Endothelial cell of umbilical vein (primary cell): Measurements from ENCODE around the gene PITPNM2. TPM values are rescaled to one million over a fixed set of nuclear protein-coding genes. Genes with fewer than 3 reads are reported as not detected.

ENCODE experiments used
- BruUV-seq: library from RNA; stranded (reverse); fragments of 400-500 nt; replicated peaks from 2 replicates; lab custom pipeline; 2021; lab: Mats Ljungman, UMichigan
- CTCF ChIA-PET: fragments of 300-600, 350-600 bp; sonication (Branson Sonifier 250); formaldehyde crosslinking; loops from one replicate; lab custom pipeline; 2021; ENCODE audit warnings: antibody characterized with exemption, inconsistent platforms; lab: Charles Lee
- POLR2A ChIA-PET: fragments of 300-600, 350-600 bp; sonication (Branson Sonifier 250); formaldehyde crosslinking; loops from one replicate; lab custom pipeline; 2021; ENCODE audit warnings: antibody characterized with exemption, inconsistent platforms; lab: Charles Lee
- DNase-seq: peaks from one replicate; pipeline ENCODE4 v3.0.0-alpha.2; 2011; ENCODE audit warnings: low read depth, low spot score
- FAIRE-seq: peaks from 2 replicates; lab custom pipeline; 2011; peaks lifted over from hg19 to GRCh38; lab: Jason Lieb, UNC
- H2AFZ ChIP-seq: 2 replicates; pipeline ENCODE4 v1.6.0; 2012; ENCODE audit warnings: low read depth, low read length, control low read depth, inconsistent platforms
- H3K27ac ChIP-seq: 2 replicates; pipeline ENCODE4 v1.5.1; 2011; ENCODE audit warnings: low read depth, mild to moderate bottlenecking, control low read depth, low read length, moderate library complexity; ENCODE audit not compliant: insufficient read depth
- H3K27me3 ChIP-seq, 2 experiments: 2 replicates each; pipeline versions ENCODE4 v1.6.0 to v1.6.1; 2011; ENCODE audit warnings: low read length in 2 of 2, mixed read lengths in 1 of 2; ENCODE audit not compliant: control insufficient read depth in 2 of 2, insufficient read depth in 2 of 2
- H3K36me3 ChIP-seq, 2 experiments: 2 replicates in 1 of 2; 3 replicates in 1 of 2; pipeline ENCODE4 v1.5.1; 2011; ENCODE audit warnings: low read length in 2 of 2, mild to moderate bottlenecking in 1 of 2, moderate library complexity in 1 of 2; ENCODE audit not compliant: control insufficient read depth in 2 of 2, insufficient read depth in 2 of 2; ENCODE audit errors: extremely low read depth in 1 of 2
- H3K4me1 ChIP-seq: 3 replicates; pipeline ENCODE4 v1.5.1; 2011; ENCODE audit warnings: mild to moderate bottlenecking, low read length; ENCODE audit not compliant: control insufficient read depth, insufficient read depth; ENCODE audit errors: extremely low read depth
- H3K4me2 ChIP-seq: 2 replicates; pipeline ENCODE4 v1.6.1; 2011; ENCODE audit warnings: low read length, control low read depth, mixed read lengths; ENCODE audit not compliant: insufficient read depth
- H3K4me3 ChIP-seq, 3 experiments: fragments of 200-600 bp in 1 of 3; sonication (generic), shearing (Covaris generic) in 1 of 3; replicated peaks in 1 of 3; 2 replicates each; pipeline ENCODE4 v1.5.1; 2011 to 2016; ENCODE audit warnings: control low read depth in 3 of 3, low read length in 3 of 3, mild to moderate bottlenecking in 2 of 3, inconsistent platforms in 1 of 3, low read depth in 1 of 3, moderate library complexity in 1 of 3; ENCODE audit not compliant: insufficient read depth in 1 of 3
- H3K79me2 ChIP-seq: 2 replicates; pipeline ENCODE4 v1.6.0; 2012; ENCODE audit warnings: low read length, inconsistent platforms; ENCODE audit not compliant: control insufficient read depth, insufficient read depth
- H3K9ac ChIP-seq: replicated peaks from 2 replicates; pipeline ENCODE3; 2011; ENCODE audit warnings: low read length, control low read depth; ENCODE audit not compliant: insufficient read depth; ENCODE audit errors: extremely low read depth
- H3K9me1 ChIP-seq: replicated peaks from 3 replicates; pipeline ENCODE4 v1.6.0; 2011; ENCODE audit warnings: mild to moderate bottlenecking, low read length; ENCODE audit not compliant: control insufficient read depth, insufficient read depth; ENCODE audit errors: extremely low read depth
- H3K9me3 ChIP-seq: replicated peaks from 2 replicates; pipeline ENCODE4 v1.5.1; 2012; ENCODE audit warnings: low read length, inconsistent platforms; ENCODE audit not compliant: control insufficient read depth, insufficient read depth
- H4K20me1 ChIP-seq: replicated peaks from 2 replicates; pipeline ENCODE3; 2011; ENCODE audit warnings: mild to moderate bottlenecking, low read length; ENCODE audit not compliant: control insufficient read depth, insufficient read depth; ENCODE audit errors: extremely low read depth
- EZH2 ChIP-seq: IDR thresholded peaks from 2 replicates; pipeline ENCODE4 v1.6.1; 2012; ENCODE audit warnings: borderline replicate concordance, low read depth, mild to moderate bottlenecking, moderate library complexity, low read length, inconsistent platforms; ENCODE audit not compliant: severe bottlenecking
- FOS ChIP-seq: IDR thresholded peaks from 2 replicates; pipeline ENCODE4 v1.6.1; 2011; ENCODE audit warnings: mild to moderate bottlenecking, low read length, moderate library complexity, borderline replicate concordance; ENCODE audit not compliant: insufficient read depth
- MYC ChIP-seq: IDR thresholded peaks from one replicate; pipeline ENCODE4 v1.6.1; 2011; ENCODE audit warnings: mild to moderate bottlenecking, low read depth, low read length
- POLR2A ChIP-seq: IDR thresholded peaks from 2 replicates; pipeline ENCODE4 v1.6.1; 2012; ENCODE audit warnings: low read depth, mild to moderate bottlenecking, control low read depth, low read length
- POLR2AphosphoS5 ChIP-seq: IDR thresholded peaks from 2 replicates; pipeline ENCODE4 v1.6.1; 2012; ENCODE audit warnings: low read depth, mild to moderate bottlenecking, control low read depth, low read length, moderate library complexity; ENCODE audit not compliant: insufficient read depth
- dilution Hi-C: fragments of 300-500 bp; cut with MboI; formaldehyde crosslinking; loops from one replicate; pipeline ENCODE4 v1.15.0; 2019; ENCODE audit warnings: low sequenced_read_pairs; ENCODE audit not compliant: extremely low pct_ligation_motif_present
- intact Hi-C: fragments of 100-400 bp; cut with micrococcal nuclease; formaldehyde crosslinking; loops from one replicate; pipeline ENCODE4 v1.10.0; 2022
- polyA plus RNA-seq, 4 experiments: library from polyadenylated mRNA; depleted of rRNA in 3 of 4; stranded (reverse) in 3 of 4; unstranded in 1 of 4; fragments of >200 nt; gene quantifications; 2 replicates each; pipeline versions ENCODE4 v1.2.1 to v1.2.3, GENCODE V29; 2011 to 2012; ENCODE audit warnings: missing spikeins in 1 of 4
- total RNA-seq: library from RNA; stranded (reverse); gene quantifications from 2 replicates; pipeline ENCODE4 v1.2.3, GENCODE V29; 2021
- TF ChIP-seq, protein P1 (sequence below), 2 donors: IDR thresholded peaks; 1 replicate in 1 of 2; 2 replicates in 1 of 2; pipeline ENCODE4 v1.5.1; 2011; ENCODE audit warnings: low read length in 2 of 2, mild to moderate bottlenecking in 2 of 2, moderate library complexity in 2 of 2, control low read depth in 1 of 2, inconsistent platforms in 1 of 2, low read depth in 1 of 2; ENCODE audit not compliant: insufficient read depth in 1 of 2; ENCODE audit errors: extremely low read depth in 1 of 2
- TF ChIP-seq, protein P2 (sequence below): IDR thresholded peaks from 2 replicates; pipeline ENCODE4 v1.6.1; 2011; ENCODE audit not compliant: insufficient read depth, insufficient read length

Gene PITPNM2
- total and polyA plus RNA-seq, 2 donors (not counting 3 experiments of a cell fraction or from before 2014, with no cell fraction given), result 4.2 to 15.9 TPM

DNA sequence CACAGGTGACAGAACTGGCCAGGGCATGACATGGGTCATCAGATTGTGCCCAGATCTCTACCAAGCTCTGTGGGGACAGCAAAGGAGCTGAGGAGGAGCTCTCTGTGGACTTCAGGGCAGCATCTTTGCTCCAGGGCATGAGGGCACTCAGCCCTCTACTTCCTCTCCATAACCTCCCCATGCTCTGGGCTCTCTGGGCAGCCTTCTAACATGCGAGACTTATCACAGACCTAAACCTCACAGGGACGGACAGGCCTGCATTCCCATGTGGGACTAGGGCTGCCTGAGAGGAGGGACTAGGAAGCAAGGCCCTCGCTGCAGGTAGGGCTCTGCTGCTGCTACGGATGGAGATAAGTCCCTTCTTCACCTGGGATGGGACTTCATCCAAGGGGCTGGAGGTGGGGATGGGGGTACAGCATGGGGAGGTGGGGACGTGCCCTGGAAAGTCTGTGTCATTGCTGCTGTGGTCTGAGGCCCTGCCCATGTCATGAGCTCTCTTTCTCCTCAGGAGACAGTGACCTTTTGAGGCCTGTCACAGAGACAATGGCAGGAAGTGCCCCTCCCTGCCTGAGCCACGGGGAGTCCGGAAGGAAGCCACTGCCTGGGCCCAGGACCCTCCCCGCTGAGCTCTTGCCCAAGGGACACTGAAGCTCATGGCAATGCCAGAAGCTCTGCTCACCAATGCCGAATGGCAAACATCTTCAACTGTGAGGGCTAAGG, 44.1 kb downstream of the PITPNM2 start:
- Histone ChIP-seq H3K79me2 (no peaks in the 10 kb centered on the region), H3K9me1 (no peaks in the 10 kb centered on the region), H3K27ac (peak overlapping the region; percentile 84), H3K4me1 (peaks cover 29% of the 10 kb centered on the region), H3K4me2 (no peak overlapping the region), H3K36me3 (no peaks in the 10 kb centered on the region), H3K4me3 (no peak overlapping the region), H4K20me1 (no peaks in the 10 kb centered on the region), H2AFZ (no peak overlapping the region), H3K9me3 (no peaks in the 10 kb centered on the region), H3K27me3 (no peaks in the 10 kb centered on the region), H3K9ac (no peak overlapping the region)
- dilution Hi-C loops, result no loop called here
- peak; percentile 5 for DNase-seq
- intact Hi-C loops, result no loop called here
- BruUV-seq, result no TSS peak
- ChIA-PET POLR2A (interaction anchor here (1.3 kb wide), 1 partner anchor 126 kb away, joined by 3 read pairs; no protein-coding TSS in a partner anchor), CTCF (interaction anchor here (0.7 to 1.7 kb wide), 4 partner anchors 12 to 50 kb away, joined by 3 to 4 read pairs (median 3); no protein-coding TSS in a partner anchor)
- TF ChIP-seq MYC, result no peak
- TF ChIP-seq, protein P1, sequence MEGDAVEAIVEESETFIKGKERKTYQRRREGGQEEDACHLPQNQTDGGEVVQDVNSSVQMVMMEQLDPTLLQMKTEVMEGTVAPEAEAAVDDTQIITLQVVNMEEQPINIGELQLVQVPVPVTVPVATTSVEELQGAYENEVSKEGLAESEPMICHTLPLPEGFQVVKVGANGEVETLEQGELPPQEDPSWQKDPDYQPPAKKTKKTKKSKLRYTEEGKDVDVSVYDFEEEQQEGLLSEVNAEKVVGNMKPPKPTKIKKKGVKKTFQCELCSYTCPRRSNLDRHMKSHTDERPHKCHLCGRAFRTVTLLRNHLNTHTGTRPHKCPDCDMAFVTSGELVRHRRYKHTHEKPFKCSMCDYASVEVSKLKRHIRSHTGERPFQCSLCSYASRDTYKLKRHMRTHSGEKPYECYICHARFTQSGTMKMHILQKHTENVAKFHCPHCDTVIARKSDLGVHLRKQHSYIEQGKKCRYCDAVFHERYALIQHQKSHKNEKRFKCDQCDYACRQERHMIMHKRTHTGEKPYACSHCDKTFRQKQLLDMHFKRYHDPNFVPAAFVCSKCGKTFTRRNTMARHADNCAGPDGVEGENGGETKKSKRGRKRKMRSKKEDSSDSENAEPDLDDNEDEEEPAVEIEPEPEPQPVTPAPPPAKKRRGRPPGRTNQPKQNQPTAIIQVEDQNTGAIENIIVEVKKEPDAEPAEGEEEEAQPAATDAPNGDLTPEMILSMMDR (IDR thresholded peaks at IDR 0.05; ENCODE audit: extremely low read depth in 1 of 2, insufficient read depth in 1 of 2, low read depth in 1 of 2, low read length in 2 of 2), result no peak
- TF ChIP-seq POLR2AphosphoS5, result no peak
- no peak for TF ChIP-seq FOS
- TF ChIP-seq EZH2, result no peak
- TF ChIP-seq, protein P2, sequence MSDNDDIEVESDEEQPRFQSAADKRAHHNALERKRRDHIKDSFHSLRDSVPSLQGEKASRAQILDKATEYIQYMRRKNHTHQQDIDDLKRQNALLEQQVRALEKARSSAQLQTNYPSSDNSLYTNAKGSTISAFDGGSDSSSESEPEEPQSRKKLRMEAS, result no peak
- no peak for TF ChIP-seq POLR2A
- FAIRE-seq, result no peak
